Naive thymus-derived CD8-positive, alpha-beta T cell (primary cell): ENCODE data around the gene DSTN. TPM values are rescaled to one million over a fixed set of nuclear protein-coding genes. Genes with fewer than 3 reads are reported as not detected.

Experiments used
- ATAC-seq, 2 donors: fragments of 150-1000 bp; cut with Tn5 transposase in 1 of 2; sonication (Bioruptor Pico), chemical (Tn5 transposase) in 1 of 2; 1 replicate in 1 of 2; 2 replicates in 1 of 2; pipeline ENCODE4 v1.10.0; 2021; ENCODE audit warnings: mild to moderate bottlenecking in 2 of 2, moderate library complexity in 2 of 2
- POLR2A ChIA-PET: fragments of 350-600 bp; sonication (Branson Sonifier 250); formaldehyde crosslinking; loops from one replicate; lab custom pipeline; 2021; ENCODE audit warnings: antibody characterized with exemption; lab: Charles Lee
- DNase-seq, 10 donors: peaks; one replicate each; pipeline versions ENCODE4 v3.0.0 to v3.0.0-alpha.2; 2020 to 2022
- H3K27ac Mint-ChIP-seq, 10 donors: one replicate each; pipeline ENCODE4 v1.8.0; 2020 to 2022; ENCODE audit warnings: mild to moderate bottlenecking in 10 of 10, mixed read lengths in 10 of 10, moderate library complexity in 4 of 10, inconsistent platforms in 1 of 10
- H3K27me3 Mint-ChIP-seq, 5 donors: one replicate each; pipeline ENCODE4 v1.8.0; 2021 to 2022; ENCODE audit warnings: mixed read lengths in 5 of 5
- H3K36me3 Mint-ChIP-seq, 3 donors: one replicate each; pipeline ENCODE4 v1.8.0; 2020 to 2022; ENCODE audit warnings: mixed read lengths in 3 of 3, mild to moderate bottlenecking in 2 of 3, inconsistent platforms in 1 of 3
- H3K4me1 Mint-ChIP-seq, 4 donors: one replicate each; pipeline ENCODE4 v1.8.0; 2021 to 2022; ENCODE audit warnings: mixed read lengths in 4 of 4
- H3K4me3 Mint-ChIP-seq, 10 donors: one replicate each; pipeline ENCODE4 v1.8.0; 2020 to 2022; ENCODE audit warnings: mild to moderate bottlenecking in 10 of 10, mixed read lengths in 10 of 10, moderate library complexity in 6 of 10, inconsistent platforms in 1 of 10
- H3K9me3 Mint-ChIP-seq, 9 donors: one replicate each; pipeline ENCODE4 v1.8.0; 2020 to 2022; ENCODE audit warnings: mixed read lengths in 9 of 9, mild to moderate bottlenecking in 3 of 9, inconsistent platforms in 1 of 9, moderate library complexity in 1 of 9
- polyA plus RNA-seq, 3 donors: library from polyadenylated mRNA; unstranded; fragments of 300-500 nt; fragmentation: Illumina TruSeq; gene quantifications; one replicate each; pipeline ENCODE4 v1.2.3, GENCODE V29; 2021
- total RNA-seq, 8 experiments: library from RNA in 2 of 8; stranded (reverse) in 2 of 8; gene quantifications; one replicate each; pipeline ENCODE4 v1.2.3 and lab custom pipeline; 2021 to 2026

The DSTN gene
- total and polyA plus RNA-seq, 5 experiments from 2014 or later = 28.4 to 140 (median 75.1) TPM

- Mint-ChIP-seq H3K27me3 (no peaks in the 10 kb centered on the region), H3K4me1 (peaks cover 0 to 1% (median 0%) of the 10 kb centered on the region in 4 donors), H3K27ac (no peak overlapping the region), H3K36me3 (peaks cover 0 to 35% (median 14%) of the 10 kb centered on the region in 3 donors), H3K4me3 (no peak overlapping the region), H3K9me3 (no peaks in the 10 kb centered on the region)
- ATAC-seq (no peak), DNase-seq (no peak)
- POLR2A ChIA-PET = no interaction called here
Measured at GRCh38 chr20:17624551-17625245, 54.8 kb downstream of the DSTN start.

GRCh38 chr20:17625246-17626051 is 55.6 kb downstream of the DSTN start:
- POLR2A ChIA-PET = no interaction called here
- no peaks in the 10 kb centered on the region for H3K9me3 Mint-ChIP-seq
- ATAC-seq = no peak
- no peak overlapping the region for H3K27ac Mint-ChIP-seq
- peaks cover 0 to 1% (median 0%) of the 10 kb centered on the region in 4 donors for H3K4me1 Mint-ChIP-seq
- peaks cover 0 to 36% (median 9%) of the 10 kb centered on the region in 3 donors for H3K36me3 Mint-ChIP-seq
- no peaks in the 10 kb centered on the region for H3K27me3 Mint-ChIP-seq
- H3K4me3 Mint-ChIP-seq = no peak overlapping the region
- peak in 1 of 10 donors; percentile 52 for DNase-seq

- ATAC-seq (no peak), DNase-seq (peak in 1 of 10 donors; percentile 28)
- Mint-ChIP-seq H3K9me3 (no peaks in the 10 kb centered on the region), H3K4me1 (peaks cover 0 to 1% (median 0%) of the 10 kb centered on the region in 4 donors), H3K4me3 (no peak overlapping the region), H3K36me3 (peaks cover 0 to 31% (median 9%) of the 10 kb centered on the region in 3 donors), H3K27ac (no peak overlapping the region), H3K27me3 (no peaks in the 10 kb centered on the region)
- POLR2A ChIA-PET = no interaction called here
Measured at GRCh38 chr20:17626217-17627007, 56.5 kb downstream of the DSTN start.

GRCh38 chr20:17627101-17627955 is 57.5 kb downstream of the DSTN start:
- H3K36me3 Mint-ChIP-seq = peaks cover 0 to 31% (median 10%) of the 10 kb centered on the region in 3 donors
- no peak for ATAC-seq
- peaks cover 0 to 1% (median 0%) of the 10 kb centered on the region in 4 donors for H3K4me1 Mint-ChIP-seq
- POLR2A ChIA-PET = no interaction called here
- no peaks in the 10 kb centered on the region for H3K27me3 Mint-ChIP-seq
- H3K27ac Mint-ChIP-seq = peak overlapping the region in 1 of 10 donors; percentile 43
- DNase-seq = no peak
- H3K9me3 Mint-ChIP-seq = no peaks in the 10 kb centered on the region
- H3K4me3 Mint-ChIP-seq = no peak overlapping the region

- Mint-ChIP-seq H3K27me3 (no peaks in the 10 kb centered on the region), H3K4me1 (no peaks in the 10 kb centered on the region), H3K9me3 (no peaks in the 10 kb centered on the region), H3K27ac (peak overlapping the region in 4 of 10 donors; percentile 49 to 85 (median 80)), H3K36me3 (peaks cover 0 to 33% (median 11%) of the 10 kb centered on the region in 3 donors), H3K4me3 (no peak overlapping the region)
- POLR2A ChIA-PET = no interaction called here
- DNase-seq = peak in 1 of 10 donors; percentile 62
- ATAC-seq = no peak
Measured at GRCh38 chr20:17628101-17628841, 58.4 kb downstream of the DSTN start.

- POLR2A ChIA-PET = no interaction called here
- H3K36me3 Mint-ChIP-seq = peaks cover 0 to 38% (median 15%) of the 10 kb centered on the region in 3 donors
- DNase-seq (peak in 1 of 10 donors; percentile 45), ATAC-seq (no peak)
- no peaks in the 10 kb centered on the region for H3K27me3 Mint-ChIP-seq
- H3K9me3 Mint-ChIP-seq = no peaks in the 10 kb centered on the region
- H3K4me1 Mint-ChIP-seq = no peaks in the 10 kb centered on the region
- no peak overlapping the region for H3K4me3 Mint-ChIP-seq
- H3K27ac Mint-ChIP-seq = peak overlapping the region in 1 of 10 donors; percentile 75
Measured at GRCh38 chr20:17629025-17629424, 59.1 kb downstream of the DSTN start.

GRCh38 chr20:17629678-17630089 is 59.8 kb downstream of the DSTN start:
- no peak overlapping the region for H3K4me3 Mint-ChIP-seq
- peaks cover 0 to under 1% (median 0%) of the 10 kb centered on the region in 4 donors for H3K4me1 Mint-ChIP-seq
- no peaks in the 10 kb centered on the region for H3K9me3 Mint-ChIP-seq
- H3K27ac Mint-ChIP-seq = no peak overlapping the region
- ATAC-seq = no peak
- POLR2A ChIA-PET = no interaction called here
- peaks cover 0 to 42% (median 15%) of the 10 kb centered on the region in 3 donors for H3K36me3 Mint-ChIP-seq
- no peaks in the 10 kb centered on the region for H3K27me3 Mint-ChIP-seq
- peak in 1 of 10 donors; percentile 50 for DNase-seq

GRCh38 chr20:17630151-17630805 is 60.4 kb downstream of the DSTN start:
- Mint-ChIP-seq H3K27me3 (no peaks in the 10 kb centered on the region), H3K9me3 (no peaks in the 10 kb centered on the region), H3K4me1 (peaks cover 0 to 5% (median 0%) of the 10 kb centered on the region in 4 donors), H3K27ac (peak overlapping the region in 1 of 10 donors; percentile 1), H3K36me3 (peaks cover 0 to 47% (median 15%) of the 10 kb centered on the region in 3 donors), H3K4me3 (no peak overlapping the region)
- no peak for ATAC-seq
- peak in 1 of 10 donors; percentile 38 for DNase-seq
- POLR2A ChIA-PET = no interaction called here

- H3K36me3 Mint-ChIP-seq = peaks cover 0 to 52% (median 14%) of the 10 kb centered on the region in 3 donors
- H3K27ac Mint-ChIP-seq = peak overlapping the region in 1 of 10 donors; percentile 48
- peaks cover 0 to 10% (median 0%) of the 10 kb centered on the region in 4 donors for H3K4me1 Mint-ChIP-seq
- no peak for ATAC-seq
- H3K9me3 Mint-ChIP-seq = no peaks in the 10 kb centered on the region
- DNase-seq = peak in 1 of 10 donors; percentile 37
- no peak overlapping the region for H3K4me3 Mint-ChIP-seq
- POLR2A ChIA-PET = no interaction called here
- H3K27me3 Mint-ChIP-seq = no peaks in the 10 kb centered on the region
Measured at GRCh38 chr20:17630806-17631195, 60.9 kb downstream of the DSTN start.

- no peaks in the 10 kb centered on the region for H3K9me3 Mint-ChIP-seq
- H3K36me3 Mint-ChIP-seq = peaks cover 0 to 56% (median 15%) of the 10 kb centered on the region in 3 donors
- ATAC-seq (no peak), DNase-seq (no peak)
- no peaks in the 10 kb centered on the region for H3K27me3 Mint-ChIP-seq
- H3K4me1 Mint-ChIP-seq = peaks cover 0 to 12% (median 0%) of the 10 kb centered on the region in 4 donors
- POLR2A ChIA-PET = no interaction called here
- peak overlapping the region in 1 of 10 donors; percentile 50 for H3K27ac Mint-ChIP-seq
- no peak overlapping the region for H3K4me3 Mint-ChIP-seq
Measured at GRCh38 chr20:17631576-17632319, 61.9 kb downstream of the DSTN start.
